H1 (cell line): ENCODE measurements around the gene HOXA11. TPM values are rescaled to one million over a fixed set of nuclear protein-coding genes. Genes with fewer than 3 reads are reported as not detected.

Experiments
- CTCF ChIA-PET: fragments of 300-600 bp; sonication (Branson Sonifier 250); formaldehyde crosslinking; loops from one replicate; lab custom pipeline; 2021; ENCODE audit not compliant: partially characterized antibody; lab: Charles Lee
- POLR2A ChIA-PET: fragments of 300-600 bp; sonication (Branson Sonifier 250); formaldehyde crosslinking; loops from one replicate; lab custom pipeline; 2021; ENCODE audit warnings: inconsistent platforms; ENCODE audit not compliant: partially characterized antibody; lab: Charles Lee
- DNase-seq, 2 experiments: peaks; one replicate each; pipeline versions ENCODE4 v3.0.0 to v3.0.0-alpha.2; 2010 to 2022; ENCODE audit warnings: low spot score in 2 of 2, low read depth in 1 of 2, mixed read lengths in 1 of 2
- FAIRE-seq: peaks from 2 replicates; lab custom pipeline; 2011; peaks lifted over from hg19 to GRCh38; lab: Jason Lieb, UNC
- H2AFZ ChIP-seq: 2 replicates; pipeline ENCODE4 v1.8.1; 2012; ENCODE audit warnings: low read length, inconsistent platforms
- H2AK5ac ChIP-seq: 2 replicates; pipeline ENCODE4 v1.6.1; 2013; ENCODE audit warnings: low read depth, low read length
- H2BK120ac ChIP-seq: replicated peaks from 2 replicates; pipeline ENCODE3; 2013; ENCODE audit warnings: low read depth, low read length, inconsistent platforms
- H2BK12ac ChIP-seq: 2 replicates; pipeline ENCODE4 v1.6.1; 2013; ENCODE audit warnings: low read depth, low read length
- H2BK15ac ChIP-seq: 2 replicates; pipeline ENCODE4 v1.6.1; 2013; ENCODE audit warnings: low read length
- H2BK20ac ChIP-seq: 2 replicates; pipeline ENCODE4 v1.6.1; 2013; ENCODE audit warnings: low read length
- H2BK5ac ChIP-seq: 2 replicates; pipeline ENCODE4 v1.6.1; 2013; ENCODE audit warnings: low read depth, low read length
- H3K14ac ChIP-seq: 2 replicates; pipeline ENCODE4 v1.6.1; 2013; ENCODE audit warnings: inconsistent platforms; ENCODE audit not compliant: insufficient read length
- H3K18ac ChIP-seq: 2 replicates; pipeline ENCODE4 v1.6.1; 2013; ENCODE audit warnings: low read length; ENCODE audit errors: extremely low read depth
- H3K23ac ChIP-seq: 2 replicates; pipeline ENCODE4 v1.6.1; 2013; ENCODE audit warnings: inconsistent platforms; ENCODE audit not compliant: insufficient read length
- H3K23me2 ChIP-seq: 2 replicates; pipeline ENCODE4 v1.6.1; 2013; ENCODE audit warnings: low read depth, low read length
- H3K27ac ChIP-seq: 2 replicates; pipeline ENCODE4 v1.6.1; 2011; ENCODE audit warnings: low read depth, low read length, inconsistent platforms
- H3K27me3 ChIP-seq, 4 experiments: replicated peaks in 1 of 4; 1 replicate in 1 of 4; 2 replicates in 3 of 4; pipeline versions ENCODE4 v1.6.1 to v1.8.1; 2011 to 2013; ENCODE audit warnings: low read length in 3 of 4, mild to moderate bottlenecking in 3 of 4, inconsistent platforms in 2 of 4, mixed read lengths in 2 of 4, moderate library complexity in 1 of 4; ENCODE audit not compliant: control insufficient read depth in 3 of 4, insufficient read depth in 3 of 4; ENCODE audit errors: extremely low read depth in 1 of 4
- H3K36me3 ChIP-seq, 4 experiments: 2 replicates each; pipeline versions ENCODE4 v1.6.1 to v1.8.1; 2011 to 2013; ENCODE audit warnings: mild to moderate bottlenecking in 4 of 4, low read length in 3 of 4, moderate library complexity in 2 of 4, control low read depth in 1 of 4, inconsistent platforms in 1 of 4; ENCODE audit not compliant: insufficient read depth in 4 of 4, control insufficient read depth in 2 of 4
- H3K4ac ChIP-seq: replicated peaks from 2 replicates; pipeline ENCODE3; 2013; ENCODE audit warnings: low read length, low read depth, mixed read lengths, inconsistent platforms; ENCODE audit not compliant: insufficient read length
- H3K4me1 ChIP-seq, 4 experiments: replicated peaks in 1 of 4; 1 replicate in 1 of 4; 2 replicates in 3 of 4; pipeline versions ENCODE4 v1.6.1 to v1.8.1; 2011 to 2013; ENCODE audit warnings: low read length in 3 of 4, inconsistent platforms in 2 of 4, mixed read lengths in 1 of 4; ENCODE audit not compliant: insufficient read depth in 4 of 4, control insufficient read depth in 3 of 4
- H3K4me2 ChIP-seq, 2 experiments: 2 replicates each; pipeline versions ENCODE4 v1.6.1 to v1.8.1; 2011 to 2013; ENCODE audit warnings: low read depth in 2 of 2, low read length in 2 of 2, control low read depth in 1 of 2, inconsistent platforms in 1 of 2, mild to moderate bottlenecking in 1 of 2; ENCODE audit not compliant: insufficient read depth in 1 of 2
- H3K4me3 ChIP-seq, 4 experiments: fragments of 200-600, 300-600 bp in 1 of 4; sonication (generic), shearing (Covaris generic), sonication (Bioruptor Twin) in 1 of 4; 2 replicates each; pipeline versions ENCODE4 v1.5.1 to v1.8.1; 2011 to 2016; ENCODE audit warnings: low read length in 4 of 4, low read depth in 3 of 4, control low read depth in 2 of 4, inconsistent platforms in 2 of 4, mild to moderate bottlenecking in 2 of 4, mixed read lengths in 1 of 4, moderate library complexity in 1 of 4; ENCODE audit not compliant: insufficient read depth in 2 of 4; ENCODE audit errors: extremely low read depth in 1 of 4
- H3K56ac ChIP-seq: replicated peaks from 2 replicates; pipeline ENCODE3; 2013; ENCODE audit warnings: low read depth, mild to moderate bottlenecking, mixed read lengths, low read length, inconsistent platforms; ENCODE audit not compliant: insufficient read length
- H3K79me1 ChIP-seq: 2 replicates; pipeline ENCODE4 v1.6.1; 2013; ENCODE audit warnings: low read depth, low read length, control low read depth
- H3K79me2 ChIP-seq, 2 experiments: 2 replicates each; pipeline versions ENCODE4 v1.6.1 to v1.8.1; 2012 to 2013; ENCODE audit warnings: low read length in 2 of 2, mild to moderate bottlenecking in 2 of 2, inconsistent platforms in 1 of 2; ENCODE audit not compliant: insufficient read depth in 2 of 2, control insufficient read depth in 1 of 2
- H3K9ac ChIP-seq, 4 experiments: replicated peaks in 1 of 4; 1 replicate in 1 of 4; 2 replicates in 3 of 4; pipeline versions ENCODE4 v1.6.1 to v1.8.1; 2011 to 2013; ENCODE audit warnings: low read depth in 3 of 4, low read length in 3 of 4, control low read depth in 2 of 4, mild to moderate bottlenecking in 2 of 4, moderate library complexity in 2 of 4, inconsistent platforms in 1 of 4; ENCODE audit errors: extremely low read depth in 1 of 4
- H3K9me3 ChIP-seq, 2 experiments: 2 replicates each; pipeline versions ENCODE4 v1.6.1 to v1.8.1; 2012 to 2013; ENCODE audit warnings: mild to moderate bottlenecking in 2 of 2, moderate library complexity in 2 of 2, control low read depth in 1 of 2, inconsistent platforms in 1 of 2, low read depth in 1 of 2, low read length in 1 of 2, mixed read lengths in 1 of 2; ENCODE audit not compliant: insufficient read depth in 2 of 2
- H4K20me1 ChIP-seq, 2 experiments: replicated peaks in 1 of 2; 2 replicates each; pipeline versions ENCODE3 to v1.8.1; 2011 to 2013; ENCODE audit warnings: inconsistent platforms in 2 of 2, low read length in 2 of 2, mild to moderate bottlenecking in 1 of 2; ENCODE audit not compliant: insufficient read depth in 2 of 2, control insufficient read depth in 1 of 2
- H4K5ac ChIP-seq: 2 replicates; pipeline ENCODE4 v1.6.1; 2013; ENCODE audit warnings: low read length, low read depth, mixed read lengths, inconsistent platforms; ENCODE audit not compliant: insufficient read length
- H4K8ac ChIP-seq: 2 replicates; pipeline ENCODE4 v1.8.0; 2013; ENCODE audit warnings: mild to moderate bottlenecking, moderate library complexity, low read length, inconsistent platforms; ENCODE audit not compliant: insufficient read depth; ENCODE audit errors: extremely low read depth
- H4K91ac ChIP-seq: replicated peaks from 2 replicates; pipeline ENCODE3; 2013; ENCODE audit warnings: low read length, mixed read lengths, inconsistent platforms; ENCODE audit not compliant: insufficient read length
- BCL11A ChIP-seq, 2 experiments: IDR thresholded peaks; one replicate each; pipeline ENCODE4 v1.6.1; 2011; ENCODE audit warnings: low read depth in 2 of 2, low read length in 2 of 2, mild to moderate bottlenecking in 2 of 2
- CBX5 ChIP-seq: fragments of 300-800, 300-1000 bp; sonication (generic); IDR thresholded peaks from 2 replicates; pipeline ENCODE4 v1.7.1; 2016; ENCODE audit warnings: antibody characterized with exemption, low read length, low read depth
- EZH2 ChIP-seq: fragments of 200-600 bp; sonication (generic); IDR thresholded peaks from 2 replicates; pipeline ENCODE4 v1.7.1; 2012; ENCODE audit warnings: low read depth, mild to moderate bottlenecking, moderate library complexity, low read length, inconsistent platforms; ENCODE audit not compliant: severe bottlenecking
- JUN ChIP-seq: IDR thresholded peaks from 2 replicates; pipeline ENCODE4 v1.6.1; 2011; ENCODE audit warnings: low read depth, mild to moderate bottlenecking, improper control_type of control experiment, low read length
- SP4 ChIP-seq: IDR thresholded peaks from 2 replicates; pipeline ENCODE4 v1.6.1; 2012; ENCODE audit warnings: low read length, inconsistent platforms
- SUZ12 ChIP-seq: fragments of 200-600 bp; sonication (generic); IDR thresholded peaks from 2 replicates; pipeline ENCODE4 v1.6.1; 2012; ENCODE audit warnings: mild to moderate bottlenecking, inconsistent platforms, low read length, moderate library complexity, mixed read lengths
- WGBS, 2 experiments: shearing (Covaris generic) in 1 of 2; methylation state at CpG; one replicate each; pipeline versions ENCODE4 v1.1.6 to v1.1.7; 2013 to 2015; ENCODE audit warnings: low lambda C conversion rate in 2 of 2, mixed read lengths in 2 of 2, inconsistent platforms in 1 of 2, low coverage in 1 of 2, missing lambda C conversion rate in 1 of 2; ENCODE audit not compliant: insufficient replicate concordance in 2 of 2, insufficient coverage in 1 of 2, insufficient read length in 1 of 2; ENCODE audit errors: extremely low coverage in 1 of 2, missing lambda C conversion rate in 1 of 2; 5-methylcytosine and 5-hydroxymethylcytosine counted together
- polyA plus RNA-seq, 7 experiments: library from polyadenylated mRNA; depleted of rRNA in 3 of 7; stranded (reverse) in 5 of 7; unstranded in 2 of 7; fragments of >200 nt in 5 of 7; fragments of 200-250 nt in 2 of 7; gene quantifications; 1 replicate in 5 of 7; 2 replicates in 1 of 7; 4 replicates in 1 of 7; pipeline versions ENCODE4 v1.2.1 to v1.2.3, GENCODE V29; 2011 to 2013; ENCODE audit warnings: missing spikeins in 2 of 7, mixed read lengths in 2 of 7
- total RNA-seq: library from RNA; stranded (reverse); fragmentation: NEBNext Ultra II Directional; extraction: Animal tissue kit (Norgen Biotek cat#: 25700); gene quantifications from 2 replicates; pipeline ENCODE4 v1.2.1, GENCODE V29; 2021

Gene HOXA11
- total and polyA plus RNA-seq, 2 of the 8 experiments (the other 6 are each of a cell fraction or from before 2014, with no cell fraction given): not detected

DNA sequence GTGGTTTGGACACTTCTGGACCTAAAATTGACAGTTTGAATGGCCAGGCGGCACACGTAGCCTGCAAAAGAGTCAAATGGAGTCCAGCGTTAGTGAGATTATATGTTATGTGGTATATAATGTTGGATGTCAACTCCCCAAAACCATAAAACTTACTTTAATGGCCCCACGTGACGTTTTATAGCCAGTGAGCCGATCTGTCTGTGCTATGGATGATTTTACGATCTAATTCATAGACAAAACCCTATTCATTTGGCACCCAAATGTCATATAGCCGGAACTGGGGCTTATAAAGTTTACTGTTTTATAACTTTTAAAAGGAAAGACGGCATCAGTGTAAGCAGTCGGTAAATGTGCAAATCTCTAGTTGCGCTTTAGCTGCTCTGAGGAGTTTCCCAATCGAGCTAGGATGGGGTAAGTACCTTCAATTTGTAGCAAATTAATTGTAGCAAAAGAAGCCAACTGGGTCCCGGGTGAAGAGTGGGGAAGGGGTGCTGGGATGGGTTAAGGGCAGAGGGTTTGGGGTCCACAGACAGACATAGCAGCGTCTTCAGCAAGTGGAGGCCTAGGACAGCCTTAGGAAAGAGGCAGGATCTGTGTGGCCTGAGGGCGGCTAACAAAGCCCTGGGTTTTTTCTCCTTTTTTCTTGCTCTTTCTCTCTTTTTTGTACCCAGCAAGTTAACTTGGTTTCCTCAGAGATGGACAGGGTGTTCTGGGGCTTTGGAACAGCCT is 44.7 kb downstream of the HOXA11 start:
- H2BK12ac ChIP-seq: no peak overlapping the region
- H3K4me1 ChIP-seq: peaks cover 0 to 6% (median 3%) of the 10 kb centered on the region in 4 experiments; a peak in 4 of 7 replicates
- no peak overlapping the region for H2BK120ac ChIP-seq
- H3K14ac ChIP-seq: no peak overlapping the region
- H2AFZ ChIP-seq: no peak overlapping the region
- H3K27me3 ChIP-seq: peaks cover 97 to 100% (median 99%) of the 10 kb centered on the region in 4 experiments
- CTCF ChIA-PET: interaction anchor here (0.9 to 12.5 kb wide), 11 partner anchors 10 to 1245 kb away, joined by 3 to 123 read pairs (median 4); partner anchors contain the start of gene HOXA1
- no peak overlapping the region for H3K4me2 ChIP-seq
- no peak overlapping the region for H2BK5ac ChIP-seq
- no peaks in the 10 kb centered on the region for H3K79me1 ChIP-seq
- no peaks in the 10 kb centered on the region for H3K9me3 ChIP-seq
- peaks cover 9% of the 10 kb centered on the region for H3K23me2 ChIP-seq
- H3K27ac ChIP-seq: no peak overlapping the region
- no peak overlapping the region for H2BK20ac ChIP-seq
- DNase-seq: peak in 1 of 2 experiments; percentile 32
- H3K23ac ChIP-seq: no peak overlapping the region
- TF ChIP-seq EZH2: peak; percentile 80
- TF ChIP-seq SUZ12: peak; percentile 70
- TF ChIP-seq JUN: no peak
- TF ChIP-seq BCL11A (IDR thresholded peaks at IDR 0.05; ENCODE audit: low read depth in 2 of 2, low read length in 2 of 2): no peak
- no peak for TF ChIP-seq SP4
- no peak for TF ChIP-seq CBX5
- TF ChIP-seq, all 59 proteins: peak for 2
- no peak overlapping the region for H3K9ac ChIP-seq
- no peak overlapping the region for H3K18ac ChIP-seq
- no peak overlapping the region for H2BK15ac ChIP-seq
- no peak overlapping the region for H4K91ac ChIP-seq
- H3K4me3 ChIP-seq: peak overlapping the region in 1 of 4 experiments; percentile 47; a peak in 1 of 8 replicates
- no peak overlapping the region for H3K56ac ChIP-seq
- no peak overlapping the region for H4K5ac ChIP-seq
- POLR2A ChIA-PET: no interaction called here
- H3K36me3 ChIP-seq: peaks cover 0 to 6% (median 0%) of the 10 kb centered on the region in 4 experiments; a peak in 1 of 8 replicates
- 28% methylated on average over 15 of the region's 15 CpGs; no CpG with 5 or more reads in 1 of the 2 experiments for WGBS, 2 experiments
- no peak for FAIRE-seq
- no peaks in the 10 kb centered on the region for H3K79me2 ChIP-seq
- no peak overlapping the region for H2AK5ac ChIP-seq
- H3K4ac ChIP-seq: no peak overlapping the region
- peaks cover 16 to 22% of the 10 kb centered on the region in 2 experiments for H4K20me1 ChIP-seq
- H4K8ac ChIP-seq: no peak overlapping the region; the same call in 1 of the 2 replicates
